Kasumi-1 (cell line): Measurements from ENCODE around the gene GLS.
A peak's percentile ranks its signal among the peaks of the same experiment; 100 is the strongest.
"Not testable (repeated sequence)": the region's sequence is repeated elsewhere in the genome, so short reads cannot be mapped to it uniquely, and the experiment has no call there.

Source experiments
- DNase-seq, 2 experiments: peaks; one replicate each; lab custom pipeline; 2025; lab: John Stamatoyannopoulos, UW

GLS gene

GRCh38 chr2:190933361-190933760 is 52.7 kb downstream of the GLS start:
- DNase-seq = no peak

GRCh38 chr2:190935054-190935453 is 54.4 kb downstream of the GLS start:
- DNase-seq = no peak

DNA sequence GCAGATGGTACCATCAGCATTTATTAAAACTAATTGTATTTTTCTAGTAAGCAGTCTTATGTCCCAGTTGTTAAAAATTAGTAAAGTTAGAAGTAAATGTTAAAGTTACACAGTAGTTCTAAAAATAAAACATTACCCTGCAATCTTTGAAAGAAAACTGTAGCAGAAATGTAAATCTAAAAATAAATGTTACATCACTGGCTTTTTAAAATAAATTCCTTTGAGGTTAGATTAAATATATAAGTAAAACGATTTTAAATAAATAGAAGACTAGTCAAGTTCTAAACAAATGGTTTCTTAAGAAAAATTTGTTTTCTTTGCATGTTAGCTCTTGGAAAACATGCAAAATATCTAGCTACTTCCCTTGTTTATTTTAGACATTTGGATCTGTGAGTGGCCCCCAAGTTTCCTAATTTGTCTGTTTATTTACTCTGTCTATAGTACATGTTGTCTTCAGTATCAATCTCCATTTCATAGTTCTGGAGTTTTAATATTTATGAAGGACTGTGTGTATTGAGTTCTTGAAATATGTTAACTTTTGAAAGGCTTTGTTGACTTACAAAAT is 58.2 kb downstream of the GLS start:
- no peak for DNase-seq

DNA sequence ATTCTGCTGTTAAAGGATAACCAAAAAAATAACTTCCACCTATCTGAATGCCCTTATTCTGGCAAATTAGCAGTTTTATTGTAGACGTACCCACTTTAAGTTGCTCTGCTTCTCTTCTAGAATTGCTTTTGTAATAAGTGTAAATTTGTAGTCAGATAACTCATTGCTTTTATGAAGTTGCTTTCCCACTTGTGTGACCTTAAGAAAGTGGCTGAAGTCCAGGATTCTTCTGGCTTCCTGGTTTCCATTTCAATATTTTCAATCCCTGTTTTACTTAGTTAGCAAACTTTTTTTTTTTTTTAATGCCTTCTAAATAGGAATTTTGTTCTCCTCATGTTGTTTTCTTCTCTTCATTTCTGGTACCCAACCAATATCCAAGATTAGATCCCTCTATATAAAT is 59.8 kb downstream of the GLS start:
- DNase-seq = no peak

- no peak for DNase-seq
Observed at GRCh38 chr2:190941571-190941970, 61.0 kb downstream of the GLS start.

DNA sequence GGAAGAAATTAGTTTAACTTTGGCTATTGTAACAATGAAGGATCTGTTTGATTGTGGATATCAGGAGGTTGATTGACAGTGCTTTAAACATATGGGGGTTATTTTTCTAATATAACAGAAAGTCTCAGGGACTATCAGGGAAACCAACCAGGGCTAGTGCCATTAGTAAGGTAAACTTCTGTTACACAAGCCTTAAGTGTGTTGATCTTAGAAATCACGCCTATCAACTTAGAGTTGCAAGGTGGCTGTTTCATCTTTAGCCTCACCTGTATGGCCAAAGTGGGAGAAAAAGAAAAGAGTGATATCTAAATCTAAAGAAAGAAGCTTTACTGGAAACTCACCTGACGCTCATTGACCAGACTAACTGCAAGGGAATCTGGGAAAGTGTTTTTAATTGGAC is 62.1 kb downstream of the GLS start:
- DNase-seq = no peak

- DNase-seq = no peak
Observed at GRCh38 chr2:190943706-190944105, 63.1 kb downstream of the GLS start.

- DNase-seq = no peak
Observed at GRCh38 chr2:190947141-190947540, 66.5 kb downstream of the GLS start.

DNA sequence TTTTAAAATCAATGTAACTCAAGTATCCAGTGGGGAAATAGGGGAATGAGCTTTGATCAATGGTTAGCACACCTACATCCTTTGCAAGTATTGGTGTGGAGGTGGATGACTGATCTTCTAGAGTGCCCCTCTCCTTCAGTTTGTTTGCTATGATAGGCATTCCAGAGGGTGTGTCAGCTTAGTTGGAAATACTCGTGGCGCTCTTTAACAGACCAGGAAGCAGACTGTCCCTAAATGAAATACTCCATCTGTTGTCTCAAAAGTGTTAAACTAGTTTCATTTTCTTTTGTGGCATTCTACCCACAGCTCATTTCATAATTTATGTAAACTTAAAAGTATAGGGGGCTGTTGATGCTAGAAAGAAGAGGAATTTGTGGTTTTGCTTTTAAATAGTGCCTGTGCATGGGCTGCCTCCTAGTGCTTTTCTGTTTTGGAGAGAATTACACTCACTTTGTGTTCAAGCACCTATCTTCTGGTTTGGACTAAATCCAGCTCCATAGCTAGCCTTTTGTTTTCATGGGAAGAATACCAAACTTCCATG is 67.2 kb downstream of the GLS start:
- DNase-seq = peak; percentile 84 to 91

DNA sequence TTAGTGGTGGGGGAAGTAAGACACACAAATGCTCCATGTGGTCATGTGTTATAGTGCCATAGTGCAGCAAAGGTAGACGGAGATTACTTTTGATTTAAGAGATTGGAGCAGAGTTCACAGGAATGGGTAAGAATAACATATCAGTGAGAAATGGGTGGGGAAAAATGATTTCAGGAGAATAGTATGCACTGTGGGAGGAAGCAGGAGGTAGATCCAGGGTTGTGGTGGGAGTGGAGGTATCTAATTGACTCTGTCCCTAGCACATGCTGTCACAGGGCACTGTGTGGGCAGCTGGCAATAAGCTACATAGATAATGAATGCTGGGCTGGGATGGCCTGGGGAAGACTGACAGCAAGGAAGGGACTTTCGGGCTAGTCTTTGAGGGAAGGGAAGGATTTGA is 68.0 kb downstream of the GLS start:
- no peak for DNase-seq

DNA sequence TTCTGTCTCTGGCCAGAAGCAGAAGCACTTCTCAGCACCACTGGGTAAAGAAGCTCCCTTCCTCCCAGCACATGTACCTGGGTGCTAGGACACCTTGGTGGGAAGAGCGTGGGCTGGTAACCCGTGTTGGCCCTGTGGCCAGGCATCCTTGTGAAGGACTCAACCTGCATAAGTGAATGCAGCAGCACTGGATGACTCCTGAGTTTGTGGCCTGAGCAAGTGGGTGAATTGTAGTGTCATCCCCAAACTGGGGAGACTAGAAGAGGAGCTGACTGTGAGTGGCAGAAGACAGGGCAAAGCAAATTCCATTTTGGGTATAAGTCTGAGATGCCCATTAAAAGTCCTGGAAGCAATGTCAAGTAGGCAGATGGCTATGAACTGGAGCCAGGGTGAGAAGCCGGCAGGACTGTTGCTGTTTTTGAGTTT is 70.0 kb downstream of the GLS start:
- no peak for DNase-seq

- DNase-seq = no peak
Observed at GRCh38 chr2:190953257-190953656, 72.6 kb downstream of the GLS start.

DNA sequence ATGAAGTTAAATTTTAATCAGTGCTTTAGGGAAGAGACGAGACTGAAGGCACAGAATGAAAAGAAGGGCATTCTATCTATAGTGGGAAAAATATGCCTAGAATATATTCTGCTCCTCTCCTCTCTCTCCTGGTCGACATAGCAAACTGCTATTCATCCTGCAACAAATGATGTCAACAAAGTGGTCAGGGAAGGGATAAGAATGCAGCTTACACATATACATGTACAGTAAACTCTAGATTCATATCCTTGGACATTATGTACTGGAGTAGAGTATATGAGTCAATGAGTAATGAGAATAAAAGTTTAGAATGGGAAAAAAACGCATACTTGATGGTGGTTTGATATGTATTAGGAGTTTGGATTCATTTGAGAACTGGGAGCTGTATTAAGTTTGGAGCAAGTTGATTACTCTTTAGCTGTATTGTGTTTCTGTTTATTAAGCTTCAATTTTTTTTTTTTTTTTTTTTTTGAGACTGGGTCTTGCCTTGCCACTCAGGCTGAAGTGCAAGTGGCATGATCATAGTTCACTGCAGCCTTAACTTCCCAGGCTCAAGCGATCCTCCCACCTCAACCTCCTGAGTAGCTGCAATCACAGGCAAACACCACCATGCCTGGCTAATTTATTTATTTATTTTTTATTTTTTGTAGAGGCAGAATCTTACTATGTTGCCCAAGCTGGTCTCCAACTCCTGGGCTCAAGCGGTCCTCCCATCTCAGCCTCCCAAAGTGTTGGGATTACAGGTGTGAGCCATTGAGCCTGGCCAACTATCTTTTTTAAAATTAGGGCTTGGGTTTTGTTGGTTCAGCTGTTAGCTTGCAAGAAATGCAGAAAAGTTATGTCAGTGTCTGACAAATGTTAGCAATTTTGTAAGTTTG is 79.5 kb downstream of the GLS start:
- DNase-seq = no peak

DNA sequence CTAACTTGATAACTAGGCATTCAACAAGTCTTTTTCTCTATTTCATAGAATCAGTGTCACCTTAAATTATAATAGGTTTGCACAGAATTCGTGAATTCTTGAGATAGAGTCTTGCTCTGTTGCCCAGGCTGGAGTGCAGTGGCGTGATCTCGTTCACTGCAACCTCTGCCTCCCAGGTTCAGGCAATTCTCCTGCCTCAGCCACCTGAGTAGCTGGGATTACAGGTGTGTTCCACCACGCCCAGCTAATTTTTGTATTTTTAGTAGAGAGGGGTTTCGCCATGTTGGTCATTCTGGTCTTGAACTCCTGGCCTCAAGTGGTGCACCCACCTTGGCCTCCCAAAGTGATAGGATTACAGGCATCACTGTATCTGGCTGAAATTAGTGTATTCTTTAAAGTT is 80.5 kb downstream of the GLS start:
- DNase-seq = not testable (repeated sequence)

GRCh38 chr2:190961918-190962487 is 81.4 kb downstream of the GLS start:
- no peak for DNase-seq

DNA sequence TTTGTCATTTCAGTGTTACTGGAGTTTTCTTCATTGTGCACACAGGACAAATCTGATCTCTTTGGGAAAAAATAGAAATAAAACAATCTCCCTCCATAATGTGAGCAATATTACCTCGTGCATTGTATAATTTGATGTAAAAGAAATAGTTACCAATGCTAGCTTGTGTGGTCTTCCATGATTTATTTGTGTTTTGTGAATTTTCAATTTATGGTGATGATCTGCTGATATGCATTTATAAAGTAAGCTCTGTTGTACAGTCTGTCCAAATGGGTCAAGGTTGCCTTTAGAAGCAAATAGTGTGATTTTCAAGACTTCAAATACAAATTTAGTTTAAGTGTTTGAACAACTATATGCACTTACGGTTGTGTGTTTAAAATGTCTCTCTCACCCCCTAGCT is 82.5 kb downstream of the GLS start:
- no peak for DNase-seq

DNA sequence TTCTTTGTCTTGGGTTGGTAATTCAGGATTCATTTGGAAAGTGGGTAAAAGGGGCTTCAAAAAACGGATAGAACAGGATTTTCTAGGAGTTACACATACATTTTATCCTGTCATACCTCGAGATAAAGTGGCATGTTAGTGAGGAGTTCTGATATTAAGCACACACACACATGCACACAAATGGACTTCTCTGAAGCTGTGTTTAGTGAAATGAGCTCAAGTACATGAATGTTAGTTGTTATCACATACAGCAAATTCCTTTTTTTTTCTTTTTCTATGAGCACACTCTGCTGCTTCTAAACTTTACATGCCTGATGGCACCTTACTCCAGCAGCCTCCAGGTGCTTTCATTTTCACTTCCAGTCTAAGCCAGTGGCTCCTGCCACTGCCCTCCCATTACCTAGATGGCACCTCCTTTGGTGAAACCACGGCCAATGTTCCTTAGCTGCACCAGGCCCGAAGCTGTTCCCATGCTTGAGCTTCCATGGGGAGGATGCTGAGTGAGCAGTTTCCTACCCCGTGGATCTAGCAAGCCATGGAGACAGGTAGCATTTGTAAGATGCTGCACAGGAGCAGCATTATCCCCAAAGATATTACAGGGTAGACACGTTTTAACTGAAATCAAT is 83.7 kb downstream of the GLS start:
- DNase-seq = no peak

- DNase-seq = no peak
Observed at GRCh38 chr2:190965580-190966222, 85.1 kb downstream of the GLS start.

DNA sequence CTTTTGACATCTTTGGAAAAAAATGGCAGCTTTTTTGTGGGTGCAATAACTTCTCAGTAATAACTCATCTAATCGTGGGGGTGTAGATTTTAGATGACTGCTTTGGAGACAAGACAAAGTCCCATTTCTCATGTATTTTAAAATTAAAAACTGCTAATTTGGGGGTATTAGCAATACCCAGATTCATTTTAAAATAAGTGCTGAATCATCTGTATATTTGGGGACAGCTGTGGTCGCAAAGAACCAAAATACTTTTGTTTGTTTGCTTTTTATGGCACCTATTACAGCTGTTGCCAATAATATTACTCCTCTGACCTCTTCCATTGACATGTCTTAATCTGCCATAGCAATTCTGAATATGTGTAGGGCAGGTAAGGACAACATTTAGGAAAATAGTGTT is 87.9 kb downstream of the GLS start:
- no peak for DNase-seq

DNA sequence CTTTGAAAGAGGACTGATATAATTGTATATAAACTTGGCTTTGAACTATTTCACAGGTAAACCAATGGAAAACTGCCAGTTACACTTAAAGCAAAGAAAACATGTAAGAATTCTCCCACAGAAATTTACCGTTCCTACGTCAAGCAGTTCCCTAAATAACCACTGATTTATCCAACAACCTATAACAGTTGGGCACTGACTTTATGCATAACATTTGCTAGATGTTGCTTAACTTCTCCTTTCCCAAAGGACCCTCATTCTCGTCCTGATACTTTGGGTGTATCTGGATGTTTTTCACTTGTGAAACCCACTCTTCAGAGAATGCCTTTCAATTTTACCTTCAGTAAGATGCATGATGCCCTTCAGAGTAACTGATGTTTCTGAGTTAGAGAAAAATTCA is 89.5 kb downstream of the GLS start:
- no peak for DNase-seq

- DNase-seq = peak; percentile 74 to 83
Observed at GRCh38 chr2:190970873-190971506, 90.4 kb downstream of the GLS start.

GRCh38 chr2:190972213-190972612 is 91.6 kb downstream of the GLS start:
- DNase-seq = no peak
